K562 (cell line): ENCODE measurements around the gene LIX1L. TPM values are rescaled to one million over a fixed set of nuclear protein-coding genes. Genes with fewer than 3 reads are reported as not detected.

Experiments
- ARID3A ChIP-seq: IDR thresholded peaks from 2 replicates; pipeline ENCODE4 v1.6.1; 2012; ENCODE audit warnings: low read depth, low read length, improper control_type of control experiment, borderline replicate concordance
- CTBP1 ChIP-seq: fragments of 450-650 bp; IDR thresholded peaks from 2 replicates; pipeline ENCODE4 v1.6.1; 2016; ENCODE audit warnings: borderline replicate concordance
- DIDO1 ChIP-seq: fragments of 450-650 bp; IDR thresholded peaks from 2 replicates; pipeline ENCODE4 v1.6.1; 2016; ENCODE audit warnings: low read depth, missing biosample characterization, missing genetic modification characterization
- FOSL1 ChIP-seq: fragments of 200-800 bp; sonication (Bioruptor generic); conservative IDR thresholded peaks from 2 replicates; pipeline ENCODE4 v1.6.1; 2016; ENCODE audit warnings: missing genetic modification characterization, missing compliant biosample characterization
- FOXM1 ChIP-seq, 2 experiments: fragments of 450-650 bp in 1 of 2; sonication (generic) in 1 of 2; formaldehyde crosslinking in 1 of 2; IDR thresholded peaks; 2 replicates each; pipeline versions ENCODE4 v1.6.1 to v1.9.0; 2017 to 2022; ENCODE audit warnings: low read depth in 2 of 2, mild to moderate bottlenecking in 2 of 2, missing genetic modification reagents in 1 of 2, moderate library complexity in 1 of 2
- GTF2E2 ChIP-seq: fragments of 200-800 bp; sonication (Bioruptor generic); IDR thresholded peaks from 2 replicates; pipeline ENCODE4 v1.6.1; 2016; ENCODE audit warnings: missing genetic modification characterization, missing compliant biosample characterization
- IFI16 ChIP-seq: fragments of 250-450 bp; sonication (Bioruptor Pico); IDR thresholded peaks from 2 replicates; pipeline ENCODE4 v2.1.2; 2022; ENCODE audit warnings: mild to moderate bottlenecking, inconsistent platforms
- ILK ChIP-seq: fragments of 450-650 bp; IDR thresholded peaks from 2 replicates; pipeline ENCODE4 v1.6.1; 2016; ENCODE audit warnings: missing genetic modification characterization, low read depth, mild to moderate bottlenecking, missing compliant biosample characterization, moderate library complexity, borderline replicate concordance
- JUN ChIP-seq, 2 experiments: sonication (generic) in 1 of 2; formaldehyde crosslinking in 1 of 2; IDR thresholded peaks; 2 replicates each; pipeline versions ENCODE4 v1.6.1 to v1.8.0; 2012 to 2022; ENCODE audit warnings: borderline replicate concordance in 2 of 2, mild to moderate bottlenecking in 2 of 2, improper control_type of control experiment in 1 of 2, low read depth in 1 of 2, low read length in 1 of 2, missing genetic modification reagents in 1 of 2
- LEF1 ChIP-seq: fragments of 450-650 bp; IDR thresholded peaks from 2 replicates; pipeline ENCODE4 v1.6.1; 2016; ENCODE audit warnings: mild to moderate bottlenecking
- MAFF ChIP-seq: IDR thresholded peaks from 2 replicates; pipeline ENCODE4 v1.6.1; 2012; ENCODE audit warnings: low read length, improper control_type of control experiment
- MEF2D ChIP-seq: conservative IDR thresholded peaks from 2 replicates; pipeline ENCODE4 v1.6.1; 2016; ENCODE audit warnings: low read depth, missing genetic modification characterization, missing compliant biosample characterization
- SIX5 ChIP-seq, 2 experiments: IDR thresholded peaks; 2 replicates each; pipeline ENCODE4 v1.6.1; 2011; ENCODE audit warnings: low read length in 2 of 2, borderline replicate concordance in 1 of 2, low read depth in 1 of 2, mild to moderate bottlenecking in 1 of 2, moderate library complexity in 1 of 2; ENCODE audit not compliant: insufficient read depth in 1 of 2
- TGIF2 ChIP-seq: sonication (generic); formaldehyde crosslinking; IDR thresholded peaks from 2 replicates; pipeline ENCODE4 v1.8.1; 2022; ENCODE audit warnings: mild to moderate bottlenecking, missing genetic modification reagents, moderate library complexity
- U2AF1 ChIP-seq: fragments of 200-400 bp; formaldehyde crosslinking; optimal IDR thresholded peaks from 2 replicates; pipeline ENCODE3; 2017; ENCODE audit warnings: mild to moderate bottlenecking, low read depth, low read length, moderate library complexity
- WHSC1 ChIP-seq: IDR thresholded peaks from one replicate; pipeline ENCODE4 v1.6.1; 2012; ENCODE audit warnings: low read length, control low read depth, inconsistent platforms
- ZNF12 ChIP-seq: sonication (generic); formaldehyde crosslinking; IDR thresholded peaks from 2 replicates; pipeline ENCODE4 v1.4.0; 2020; ENCODE audit warnings: mild to moderate bottlenecking, missing genetic modification reagents
- ZNF134 ChIP-seq: fragments of 250-450 bp; sonication (Bioruptor Pico); conservative IDR thresholded peaks from 2 replicates; pipeline ENCODE4 v1.4.0; 2020
- ZNF324 ChIP-seq: fragments of 250-450 bp; sonication (Bioruptor Pico); IDR thresholded peaks from 2 replicates; pipeline ENCODE4 v1.4.0; 2020; ENCODE audit warnings: mild to moderate bottlenecking
- ZNF445 ChIP-seq: fragments of 250-450 bp; sonication (Bioruptor Pico); IDR thresholded peaks from 2 replicates; pipeline ENCODE4 v1.4.0; 2020; ENCODE audit warnings: low read depth, mild to moderate bottlenecking, moderate library complexity
- polyA plus RNA-seq, 8 experiments: library from polyadenylated mRNA; depleted of rRNA in 4 of 8; stranded (reverse) in 5 of 8; unstranded in 3 of 8; fragments of >200 nt; fragmentation: Nextera tagmentation in 2 of 8; fragmentation: Illumina TruSeq in 1 of 8; extraction: Ambion mirVana in 2 of 8; extraction: Trizol in 1 of 8; gene quantifications; 2 replicates each; pipeline versions ENCODE4 v1.2.1 to v1.2.3, GENCODE V29; 2011 to 2014; ENCODE audit warnings: inconsistent platforms in 1 of 8, missing spikeins in 1 of 8
- total RNA-seq, 7 experiments: library from RNA; depleted of rRNA in 6 of 7; stranded (reverse); fragments of >200 nt in 6 of 7; fragmentation: Illumina TruSeq in 2 of 7; extraction: Trizol in 2 of 7; gene quantifications; 2 replicates each; pipeline versions ENCODE4 v1.2.1 to v1.2.3, GENCODE V29; 2011 to 2021; ENCODE audit warnings: low replicate concordance in 1 of 7
- TF ChIP-seq, protein P1 (sequence below): sonication (generic); formaldehyde crosslinking; IDR thresholded peaks from 2 replicates; pipeline ENCODE4 v1.8.0; 2022; ENCODE audit warnings: missing genetic modification reagents, mild to moderate bottlenecking, borderline replicate concordance

The LIX1L gene
- total and polyA plus RNA-seq, 9 of the 15 experiments (the other 6 are each of a cell fraction or from before 2014, with no cell fraction given) = 4.6 to 26.5 (median 12.5) TPM

DNA sequence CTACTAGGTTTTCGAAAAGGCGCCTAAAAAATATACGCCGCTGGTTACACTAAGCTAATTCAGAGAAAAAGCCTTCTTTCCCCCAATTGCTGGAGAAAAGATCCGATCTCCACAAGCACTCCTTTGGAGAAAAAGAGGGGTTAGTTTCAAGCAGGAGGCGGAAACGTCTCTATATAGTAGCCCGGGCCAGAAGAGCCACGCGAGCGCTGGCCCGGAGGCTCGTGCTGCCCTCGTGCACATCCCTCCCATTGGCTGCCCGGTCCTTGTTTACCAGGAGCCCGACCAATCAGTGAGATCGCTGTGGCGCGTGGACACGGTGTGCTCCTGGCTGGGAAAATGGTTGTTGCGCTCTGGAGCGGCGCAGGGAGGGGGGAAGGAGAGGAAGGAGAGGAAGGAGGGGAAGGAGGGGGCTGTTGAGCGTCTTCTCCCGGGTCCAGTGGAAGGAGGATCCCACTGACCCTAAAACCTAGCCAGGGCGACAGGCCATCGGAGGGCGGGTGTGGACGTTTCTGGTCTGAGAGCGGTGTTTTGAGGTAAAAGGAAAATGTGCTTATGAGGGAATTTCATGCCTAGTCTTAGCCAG, 38.7 kb upstream of the LIX1L start, which contains the start of gene TXNIP (continued):
- TF ChIP-seq JUN (IDR thresholded peaks at IDR 0.05; ENCODE audit: borderline replicate concordance, low read depth, low read length) (peak; percentile 85; the same call in 1 of the 2 replicates), JUN (CRISPR knock-in tag; IDR thresholded peaks at IDR 0.05; ENCODE audit: borderline replicate concordance) (peak; percentile 41; the same call in 1 of the 2 replicates), DIDO1 (tag) (no peak), FOSL1 (tag) (no peak; the same call in 1 of the 2 replicates), U2AF1 (no peak), ARID3A (0 out of 2 replicates have a peak, but pooled peaks have one; percentile 7), MAFF (peak; percentile 6; the same call in 1 of the 2 replicates), ZNF445 (CRISPR knock-in tag) (no peak), WHSC1 (no peak), LEF1 (peak; percentile 81), ZNF324 (CRISPR knock-in tag) (no peak), MEF2D (tag) (peak; percentile 62; the same call in 1 of the 2 replicates), TGIF2 (no peak), SIX5 (IDR thresholded peaks at IDR 0.05; ENCODE audit: borderline replicate concordance in 1 of 2, insufficient read depth in 1 of 2, low read depth in 1 of 2, low read length in 2 of 2) (no peak), CTBP1 (peak; percentile 35; the same call in 1 of the 2 replicates), ZNF12 (CRISPR knock-in tag) (no peak), IFI16 (no peak), GTF2E2 (tag) (peak; percentile 100), ZNF134 (CRISPR knock-in tag) (0 out of 2 replicates have a peak, but pooled peaks have one; percentile 55), FOXM1 (IDR thresholded peaks at IDR 0.05; ENCODE audit: low read depth) (peak; percentile 82), FOXM1 (CRISPR knock-in tag; IDR thresholded peaks at IDR 0.05; ENCODE audit: low read depth) (0 out of 2 replicates have a peak, but pooled peaks have one; percentile 52), ILK (tag) (no peak)
- TF ChIP-seq, protein P1, sequence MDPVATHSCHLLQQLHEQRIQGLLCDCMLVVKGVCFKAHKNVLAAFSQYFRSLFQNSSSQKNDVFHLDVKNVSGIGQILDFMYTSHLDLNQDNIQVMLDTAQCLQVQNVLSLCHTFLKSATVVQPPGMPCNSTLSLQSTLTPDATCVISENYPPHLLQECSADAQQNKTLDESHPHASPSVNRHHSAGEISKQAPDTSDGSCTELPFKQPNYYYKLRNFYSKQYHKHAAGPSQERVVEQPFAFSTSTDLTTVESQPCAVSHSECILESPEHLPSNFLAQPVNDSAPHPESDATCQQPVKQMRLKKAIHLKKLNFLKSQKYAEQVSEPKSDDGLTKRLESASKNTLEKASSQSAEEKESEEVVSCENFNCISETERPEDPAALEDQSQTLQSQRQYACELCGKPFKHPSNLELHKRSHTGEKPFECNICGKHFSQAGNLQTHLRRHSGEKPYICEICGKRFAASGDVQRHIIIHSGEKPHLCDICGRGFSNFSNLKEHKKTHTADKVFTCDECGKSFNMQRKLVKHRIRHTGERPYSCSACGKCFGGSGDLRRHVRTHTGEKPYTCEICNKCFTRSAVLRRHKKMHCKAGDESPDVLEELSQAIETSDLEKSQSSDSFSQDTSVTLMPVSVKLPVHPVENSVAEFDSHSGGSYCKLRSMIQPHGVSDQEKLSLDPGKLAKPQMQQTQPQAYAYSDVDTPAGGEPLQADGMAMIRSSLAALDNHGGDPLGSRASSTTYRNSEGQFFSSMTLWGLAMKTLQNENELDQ (CRISPR knock-in tag) = no peak
